ENCODE results near the gene CD109.

GRCh38 chr6:73867411-73867810, 171.4 kb downstream of the CD109 start:
- TF ChIP-seq POLR2A (IDR thresholded peaks at IDR 0.05; ENCODE audit: low read length) (no peak), GATA1 (IDR thresholded peaks at IDR 0.05; ENCODE audit: low read depth, low read length) (no peak)

Measured in erythroblast (primary cell).